Omental fat pad (tissue), 4 donors: ENCODE measurements around the gene ANKRD42. TPM values are rescaled to one million over a fixed set of nuclear protein-coding genes. Genes with fewer than 3 reads are reported as not detected.
"Not testable (repeated sequence)": the region's sequence is repeated elsewhere in the genome, so short reads cannot be mapped to it uniquely, and the experiment has no call there.

ENCODE experiments used
- ATAC-seq: fragments of 150-250 bp; one replicate; pipeline ENCODE4 v1.9.1; 2016; ENCODE audit warnings: mild to moderate bottlenecking, moderate library complexity; ENCODE audit not compliant: low FRiP score
- DNase-seq: peaks from one replicate; pipeline ENCODE4 v3.0.0-alpha.2; 2019; ENCODE audit warnings: low spot score
- CTCF ChIP-seq, 3 donors: fragments of 450-650 bp; IDR thresholded peaks; one replicate each; pipeline ENCODE4 v1.5.1; 2016 to 2017; ENCODE audit warnings: antibody characterized with exemption in 3 of 3, mild to moderate bottlenecking in 3 of 3, moderate library complexity in 2 of 3
- total RNA-seq, 4 donors: library from RNA; depleted of rRNA; stranded (reverse); fragments of >200 nt; gene quantifications; one replicate each; pipeline ENCODE4 v1.1.0, GENCODE V29; 2016

ANKRD42 gene
- total RNA-seq, 4 donors from 2014 or later: 9.0 to 13.4 (median 11.6) TPM

DNA sequence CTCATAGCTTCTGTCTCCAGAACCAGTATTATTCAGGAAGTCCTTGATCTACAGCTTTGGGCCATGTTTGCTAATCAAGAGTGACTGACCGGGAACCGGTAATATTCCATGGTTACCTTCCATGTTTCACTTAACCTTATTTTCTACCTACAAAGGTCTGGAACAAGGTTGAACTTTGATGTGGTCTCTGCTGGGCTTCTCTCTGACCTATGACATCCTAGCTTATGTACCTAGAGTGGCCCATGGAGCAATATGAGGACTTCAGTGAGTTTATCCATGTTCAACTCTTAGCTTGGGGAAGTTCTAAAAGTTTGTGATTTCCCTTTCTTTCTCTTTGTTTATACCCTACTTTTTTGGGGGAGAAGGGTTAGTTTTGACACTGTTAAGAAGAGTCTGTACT lies 59.4 kb downstream of the ANKRD42 start:
- ATAC-seq: no peak
- no peak for DNase-seq
- TF ChIP-seq CTCF (IDR thresholded peaks at IDR 0.05): no peak

DNA sequence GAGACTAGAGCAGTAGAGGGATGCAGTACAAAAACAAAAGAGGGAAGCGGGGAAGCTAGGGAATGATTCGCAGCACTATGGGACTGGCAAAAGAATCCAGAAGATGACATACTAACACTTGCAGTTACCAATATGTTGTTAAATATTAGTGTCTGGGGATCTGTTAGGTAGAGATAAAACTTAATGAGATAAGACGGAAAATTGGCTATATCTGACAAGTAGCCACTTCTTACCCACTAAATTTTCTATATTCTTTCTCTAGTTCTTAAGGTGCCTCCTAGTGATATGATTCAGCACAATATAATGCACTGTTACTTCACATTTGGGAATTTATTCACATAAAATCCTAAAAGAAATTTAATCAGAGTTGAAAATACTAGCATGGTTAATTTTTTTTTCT lies 61.9 kb downstream of the ANKRD42 start:
- ATAC-seq (no peak), DNase-seq (no peak)
- TF ChIP-seq CTCF (IDR thresholded peaks at IDR 0.05): no peak

GRCh38 chr11:83256602-83257340 lies 63.3 kb downstream of the ANKRD42 start:
- no peak for TF ChIP-seq CTCF (IDR thresholded peaks at IDR 0.05)
- ATAC-seq (no peak), DNase-seq (no peak)

- DNase-seq (no peak), ATAC-seq (no peak)
- no peak for TF ChIP-seq CTCF (IDR thresholded peaks at IDR 0.05)
These were observed 64.3 kb downstream of the ANKRD42 start for GRCh38 chr11:83257761-83258168.

DNA sequence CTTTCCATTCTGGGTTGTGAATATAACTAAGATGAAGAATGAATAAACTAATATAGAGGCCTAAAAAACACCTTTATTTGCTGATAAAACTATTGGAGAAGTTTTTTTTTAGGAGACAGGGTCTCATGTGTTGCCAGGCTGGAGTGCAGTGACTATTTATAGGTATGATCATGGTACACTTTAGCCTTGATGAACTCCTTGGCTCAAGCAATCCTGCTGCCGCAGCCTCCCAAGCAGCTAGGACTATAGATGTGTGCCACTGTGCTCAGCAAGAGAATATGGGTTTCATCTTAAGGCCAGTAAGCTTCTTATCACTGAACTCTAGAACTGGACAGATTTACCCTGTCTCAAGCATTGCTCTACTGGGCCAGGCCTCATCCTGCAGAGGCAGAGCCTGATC lies 66.0 kb downstream of the ANKRD42 start:
- TF ChIP-seq CTCF (IDR thresholded peaks at IDR 0.05): no peak
- ATAC-seq (no peak), DNase-seq (no peak)

DNA sequence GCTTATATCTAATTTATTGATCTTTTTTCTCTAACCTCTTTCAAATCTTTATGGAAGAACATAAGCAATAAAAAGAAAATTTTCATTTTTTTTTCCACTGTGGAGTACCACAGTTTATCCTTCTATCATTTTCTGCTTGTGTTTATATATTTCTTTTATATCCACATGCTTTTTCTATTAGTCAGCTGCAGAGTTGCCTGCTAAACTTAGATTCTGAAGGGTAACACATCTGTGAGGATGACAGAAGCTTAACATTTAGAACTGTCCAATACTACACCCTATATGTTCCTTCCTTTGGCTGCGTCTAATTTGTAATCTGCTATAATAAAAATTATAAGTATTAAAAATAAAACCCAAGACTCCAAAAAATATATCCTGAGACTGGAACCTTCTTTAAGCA lies 71.8 kb downstream of the ANKRD42 start:
- no peak for ATAC-seq
- TF ChIP-seq CTCF (IDR thresholded peaks at IDR 0.05): no peak

GRCh38 chr11:83269080-83269479 lies 75.6 kb downstream of the ANKRD42 start:
- DNase-seq, ATAC-seq: not testable (repeated sequence)

More for the DNA sequence above, 71.8 kb downstream of the ANKRD42 start:
- no peak for DNase-seq

- not testable (repeated sequence) for ATAC-seq, DNase-seq
These were observed 78.2 kb downstream of the ANKRD42 start for GRCh38 chr11:83271734-83272133.
